T-helper 9 cell (primary cell): ENCODE results near the gene CHCHD10.

Source experiments
- DNase-seq: peaks from one replicate; pipeline ENCODE4 v3.0.0-alpha.2; 2020

The CHCHD10 gene

GRCh38 chr22:23786752-23787599, 19.2 kb upstream of the CHCHD10 start, which contains the start of gene SMARCB1:
Gene SMARCB1 (plus strand): TSS chr22:23786966. CDS start chr22:23787170, 204 bp downstream.
- peak; percentile 94 for DNase-seq

GRCh38 chr22:23786261-23786710, 18.5 kb upstream of the CHCHD10 start:
- no peak for DNase-seq

- no peak for DNase-seq
Measured at GRCh38 chr22:23784215-23784732, 16.5 kb upstream of the CHCHD10 start.

GRCh38 chr22:23783265-23784150, 15.7 kb upstream of the CHCHD10 start:
- DNase-seq: no peak

GRCh38 chr22:23782703-23783102, 14.9 kb upstream of the CHCHD10 start:
- DNase-seq: no peak

- no peak for DNase-seq
Measured at GRCh38 chr22:23782252-23782651, 14.5 kb upstream of the CHCHD10 start.

- DNase-seq: no peak
Measured at GRCh38 chr22:23781511-23782183, 13.9 kb upstream of the CHCHD10 start.

- DNase-seq: no peak
Measured at GRCh38 chr22:23781065-23781464, 13.3 kb upstream of the CHCHD10 start.

GRCh38 chr22:23780146-23780748, 12.5 kb upstream of the CHCHD10 start:
- DNase-seq: no peak

- DNase-seq: no peak
Measured at GRCh38 chr22:23779731-23780130, 12.0 kb upstream of the CHCHD10 start.

- no peak for DNase-seq
Measured at GRCh38 chr22:23779083-23779482, 11.3 kb upstream of the CHCHD10 start.

GRCh38 chr22:23778577-23778900, 10.8 kb upstream of the CHCHD10 start:
- no peak for DNase-seq

- DNase-seq: no peak
Measured at GRCh38 chr22:23777776-23778576, 10.2 kb upstream of the CHCHD10 start.

GRCh38 chr22:23775779-23776375, 8.1 kb upstream of the CHCHD10 start:
- no peak for DNase-seq

- no peak for DNase-seq
Measured at GRCh38 chr22:23774922-23775436, 7.2 kb upstream of the CHCHD10 start.

- no peak for DNase-seq
Measured at GRCh38 chr22:23774114-23774921, 6.5 kb upstream of the CHCHD10 start.

GRCh38 chr22:23773483-23774113, 5.8 kb upstream of the CHCHD10 start:
- no peak for DNase-seq

- peak; percentile 57 for DNase-seq
Measured at GRCh38 chr22:23772649-23773473, 5.1 kb upstream of the CHCHD10 start, which contains the start of gene MMP11. Gene MMP11 (plus strand): TSS chr22:23772849. CDS start chr22:23772871, 22 bp downstream.

- DNase-seq: no peak
Measured at GRCh38 chr22:23772315-23772648, 4.5 kb upstream of the CHCHD10 start.
